Activated CD4-positive, alpha-beta T cell treated with anti-CD3 and anti-CD28 coated beads for 36 hours (primary cell): ENCODE measurements around the gene COL9A1. TPM values are rescaled to one million over a fixed set of nuclear protein-coding genes. Genes with fewer than 3 reads are reported as not detected.

Experiments used
- ATAC-seq: fragments of 200-7000 bp; cut with Tn5 transposase; one replicate; pipeline ENCODE4 v1.10.0; 2021; ENCODE audit warnings: mild to moderate bottlenecking, moderate library complexity
- CTCF ChIA-PET: fragments of 350-600 bp; sonication (Branson Sonifier 250); formaldehyde crosslinking; loops from one replicate; lab custom pipeline; 2021; ENCODE audit warnings: antibody characterized with exemption; lab: Charles Lee
- POLR2A ChIA-PET: fragments of 350-600 bp; sonication (Branson Sonifier 250); formaldehyde crosslinking; loops from one replicate; lab custom pipeline; 2021; ENCODE audit warnings: antibody characterized with exemption, inconsistent platforms; lab: Charles Lee
- DNase-seq: peaks from one replicate; pipeline ENCODE4 v3.0.0-alpha.2; 2020
- H3K27ac Mint-ChIP-seq: one replicate; pipeline ENCODE4 v1.8.0; 2021; ENCODE audit warnings: mixed read lengths
- H3K27me3 Mint-ChIP-seq: one replicate; pipeline ENCODE4 v1.8.0; 2021; ENCODE audit warnings: mixed read lengths
- H3K36me3 Mint-ChIP-seq: one replicate; pipeline ENCODE4 v1.8.0; 2021; ENCODE audit warnings: low read depth, mixed read lengths
- H3K4me1 Mint-ChIP-seq: one replicate; pipeline ENCODE4 v1.8.0; 2021; ENCODE audit warnings: mixed read lengths
- H3K4me3 Mint-ChIP-seq: one replicate; pipeline ENCODE4 v1.8.0; 2021; ENCODE audit warnings: mild to moderate bottlenecking, moderate library complexity, mixed read lengths
- H3K9me3 Mint-ChIP-seq: one replicate; pipeline ENCODE4 v1.8.0; 2021; ENCODE audit warnings: low read depth, mixed read lengths
- intact Hi-C, 2 experiments: fragments of 100-400 bp; cut with DNase I in 1 of 2; cut with micrococcal nuclease in 1 of 2; formaldehyde crosslinking; loops; one replicate each; pipeline versions ENCODE4 v1.14.2 to v1.15.1; 2022 to 2024; cut with DNase I, micrococcal nuclease
- total RNA-seq, 2 experiments: library from RNA; stranded (reverse); gene quantifications; one replicate each; pipeline ENCODE4 v1.2.3, GENCODE V29; 2021

The COL9A1 gene
- total RNA-seq, 2 experiments from 2014 or later, result not detected

GRCh38 chr6:70171236-70171635, 131.6 kb downstream of the COL9A1 start:
- Mint-ChIP-seq H3K4me1 (peaks cover 3% of the 10 kb centered on the region), H3K27me3 (peaks cover 18% of the 10 kb centered on the region), H3K36me3 (no peaks in the 10 kb centered on the region), H3K9me3 (no peaks in the 10 kb centered on the region), H3K27ac (no peak overlapping the region), H3K4me3 (no peak overlapping the region)
- ChIA-PET POLR2A (no interaction called here), CTCF (interaction anchor here (0.6 to 1.2 kb wide), 3 partner anchors 50 to 1876 kb away, joined by 3 to 4 read pairs (median 3); no protein-coding TSS in a partner anchor)
- ATAC-seq (no peak), DNase-seq (no peak)
- intact Hi-C loops, result no loop called here

GRCh38 chr6:70168681-70169377, 134.1 kb downstream of the COL9A1 start:
- H3K4me1 Mint-ChIP-seq, result peaks cover 3% of the 10 kb centered on the region
- DNase-seq (no peak), ATAC-seq (no peak)
- no peak overlapping the region for H3K27ac Mint-ChIP-seq
- H3K27me3 Mint-ChIP-seq, result peaks cover 27% of the 10 kb centered on the region
- ChIA-PET POLR2A (no interaction called here), CTCF (no interaction called here)
- intact Hi-C loops, result loop anchor here in 1 of 2 experiments (5.0 to 10.0 kb wide), 2 partner anchors 67 to 444 kb away; no protein-coding TSS in a partner anchor
- H3K36me3 Mint-ChIP-seq, result no peaks in the 10 kb centered on the region
- no peak overlapping the region for H3K4me3 Mint-ChIP-seq
- no peaks in the 10 kb centered on the region for H3K9me3 Mint-ChIP-seq

Other genes starting within 250 kb of the COL9A1 start
- 1 to 10 TPM; 7.6 to 7.8 TPM for gene FAM135A, start 110.4 kb upstream of the COL9A1 start, total RNA-seq